GM11168 (cell line): Measurements from ENCODE around the gene PRSS37.
"Not testable (repeated sequence)": the region's sequence is repeated elsewhere in the genome, so short reads cannot be mapped to it uniquely, and the experiment has no call there.

ENCODE experiments used
- in situ Hi-C: fragments of 300-500 bp; cut with MboI; formaldehyde crosslinking; loops from one replicate; pipeline ENCODE4 v1.12.0; 2022; ENCODE audit warnings: low sequenced_read_pairs; ENCODE audit not compliant: unreplicated experiment

Gene PRSS37, protein sequence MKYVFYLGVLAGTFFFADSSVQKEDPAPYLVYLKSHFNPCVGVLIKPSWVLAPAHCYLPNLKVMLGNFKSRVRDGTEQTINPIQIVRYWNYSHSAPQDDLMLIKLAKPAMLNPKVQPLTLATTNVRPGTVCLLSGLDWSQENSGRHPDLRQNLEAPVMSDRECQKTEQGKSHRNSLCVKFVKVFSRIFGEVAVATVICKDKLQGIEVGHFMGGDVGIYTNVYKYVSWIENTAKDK

GRCh38 chr7:141841385-141841784 lies at the start of gene PRSS37:
PRSS37 (minus strand) TSS chr7:141841485; CDS start chr7:141841049, 436 bp downstream.
- in situ Hi-C loops: no loop called here

DNA sequence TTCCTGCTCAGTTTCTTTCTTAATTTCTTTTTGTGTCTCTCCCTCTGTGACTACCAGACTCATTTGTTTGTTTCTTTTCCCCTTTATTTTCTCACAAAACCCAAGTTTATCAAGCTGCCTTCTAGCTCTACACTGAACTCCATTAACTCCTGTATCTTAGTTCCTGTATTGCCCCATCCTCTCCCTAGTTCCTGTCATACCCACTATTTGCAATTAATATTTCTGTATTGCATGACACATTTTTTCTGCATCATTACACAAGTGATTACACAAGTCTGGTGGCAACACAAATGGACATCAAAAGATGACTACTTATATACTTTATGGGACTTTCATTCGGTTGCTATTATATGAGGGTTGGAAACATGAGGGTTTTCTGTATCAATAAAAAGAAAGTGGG lies 48.0 kb upstream of the PRSS37 start:
- in situ Hi-C loops: no loop called here

- in situ Hi-C loops: no loop called here
Measured at GRCh38 chr7:141884539-141885225, 43.4 kb upstream of the PRSS37 start.

DNA sequence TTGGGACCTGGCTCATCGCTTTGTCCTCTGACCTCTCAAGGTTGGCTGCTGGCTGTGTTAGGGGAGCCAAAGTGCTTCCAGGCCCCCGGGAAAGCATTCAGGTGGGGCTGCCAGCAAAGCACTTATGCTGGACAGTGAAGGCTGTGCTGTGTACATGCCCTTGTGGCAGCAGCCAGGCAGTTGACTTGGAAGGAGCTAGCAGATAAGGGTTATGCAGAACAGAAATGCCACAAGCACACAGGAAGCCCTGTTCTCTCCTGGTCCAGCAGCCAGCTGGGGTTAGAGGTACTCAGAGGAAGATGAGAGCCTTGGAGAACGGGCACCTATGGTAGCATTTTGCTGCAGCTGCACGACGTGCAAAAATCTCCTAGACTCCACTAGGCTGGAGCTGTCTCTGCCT lies 39.7 kb upstream of the PRSS37 start:
- in situ Hi-C loops: no loop called here

- in situ Hi-C loops: no loop called here
Measured at GRCh38 chr7:141877365-141877764, 36.1 kb upstream of the PRSS37 start.

DNA sequence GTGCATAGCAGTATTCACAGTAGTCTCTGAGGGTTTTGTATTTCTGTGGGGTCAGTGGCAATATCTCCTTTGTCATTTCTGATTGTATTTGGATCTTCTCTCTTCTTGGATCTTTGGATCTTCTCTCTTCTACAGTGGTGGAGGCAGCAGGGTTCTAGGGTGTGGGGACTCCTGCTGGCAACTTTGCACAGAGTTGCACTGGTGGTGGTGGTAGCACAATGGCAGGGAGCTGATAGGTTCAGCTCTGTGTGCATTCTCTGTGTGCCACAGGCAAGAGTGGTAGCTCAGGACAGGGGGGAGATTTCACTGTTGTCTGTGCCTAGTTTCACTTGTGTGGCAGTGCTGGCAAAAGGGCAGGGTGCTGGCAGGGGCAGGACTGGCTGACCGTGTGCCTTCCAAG lies 35.1 kb upstream of the PRSS37 start:
- in situ Hi-C loops: no loop called here

DNA sequence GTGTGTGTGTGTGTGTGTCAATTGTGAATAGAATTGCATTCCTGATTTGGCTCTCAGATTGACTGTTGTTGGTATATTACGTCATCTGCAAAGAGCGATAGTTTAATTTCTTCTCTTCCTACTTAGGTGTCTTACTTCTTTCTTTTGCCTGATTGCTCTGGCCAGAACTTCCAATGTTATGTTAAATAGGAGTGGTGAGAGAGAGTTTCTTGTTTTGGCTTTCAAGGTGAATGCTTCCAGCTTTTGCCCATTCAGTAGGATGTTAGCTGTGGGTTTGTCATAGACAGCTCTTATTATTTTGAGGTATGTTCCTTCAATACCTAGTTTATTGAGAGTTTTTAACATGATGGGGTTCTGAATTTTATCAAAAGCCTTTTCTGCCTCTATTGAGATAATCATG lies 34.2 kb upstream of the PRSS37 start:
- in situ Hi-C loops: no loop called here

DNA sequence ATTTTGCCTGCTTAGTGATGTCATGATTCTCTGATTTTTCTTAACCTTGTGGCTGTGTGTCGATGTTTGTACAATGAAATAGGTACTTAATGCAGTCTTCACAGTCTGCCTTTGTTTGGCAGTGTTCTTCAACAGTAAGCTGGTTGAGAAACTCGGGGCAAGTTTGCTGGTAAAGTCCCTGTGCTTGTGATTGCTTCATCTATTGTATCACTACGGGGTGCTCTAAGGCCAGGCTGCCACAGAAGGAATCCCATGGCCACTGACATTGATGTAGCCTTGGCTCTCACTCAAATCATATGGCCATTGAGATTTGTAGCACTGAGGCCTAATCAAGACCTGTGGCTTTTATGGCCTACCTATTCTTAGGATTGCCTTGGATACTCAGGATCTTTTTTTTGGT lies 33.5 kb upstream of the PRSS37 start:
- in situ Hi-C loops: no loop called here

GRCh38 chr7:141872931-141873330 lies 31.6 kb upstream of the PRSS37 start:
- in situ Hi-C loops: no loop called here

DNA sequence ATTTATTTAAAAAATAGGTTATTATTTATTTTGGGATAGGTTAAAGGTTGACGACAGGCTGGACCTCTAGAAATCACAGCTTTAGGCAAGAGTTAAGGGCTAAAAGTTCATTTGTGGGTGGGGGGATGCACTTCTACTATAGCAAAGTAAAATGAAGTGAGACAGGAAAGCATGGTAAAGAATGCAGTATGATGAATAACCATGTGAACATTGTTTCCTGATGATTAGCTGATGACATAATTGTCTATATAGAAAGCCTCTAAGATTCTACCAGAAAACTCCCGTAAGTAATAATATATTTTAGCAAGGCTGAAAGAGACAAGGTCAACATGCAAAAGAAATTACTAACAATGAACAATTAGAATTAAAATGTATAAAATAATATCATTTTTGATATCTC lies 25.7 kb upstream of the PRSS37 start:
- in situ Hi-C loops: no loop called here

- in situ Hi-C loops: no loop called here
Measured at GRCh38 chr7:141864765-141865447, 23.6 kb upstream of the PRSS37 start.

- in situ Hi-C loops: no loop called here
Measured at GRCh38 chr7:141860207-141860606, 18.9 kb upstream of the PRSS37 start.

DNA sequence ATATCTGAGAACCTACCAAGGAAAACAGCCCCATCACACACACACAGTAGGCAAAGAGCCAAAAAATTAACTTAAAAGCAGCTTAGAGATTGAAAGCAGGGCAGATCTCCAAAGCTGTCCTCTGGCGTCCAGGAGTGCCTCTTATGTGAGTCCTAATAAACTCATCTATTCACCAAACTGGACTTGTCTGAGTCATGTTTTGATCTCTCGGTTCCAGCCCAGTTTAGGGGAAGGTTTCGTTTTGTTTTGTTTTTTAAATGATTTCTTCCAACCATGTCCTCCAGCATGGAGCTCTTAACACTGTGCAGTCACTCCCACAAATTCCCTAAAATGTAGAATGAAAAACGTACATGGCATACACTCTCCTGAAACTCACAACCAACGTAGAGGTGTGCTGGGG lies 6.7 kb upstream of the PRSS37 start:
- in situ Hi-C loops: no loop called here

DNA sequence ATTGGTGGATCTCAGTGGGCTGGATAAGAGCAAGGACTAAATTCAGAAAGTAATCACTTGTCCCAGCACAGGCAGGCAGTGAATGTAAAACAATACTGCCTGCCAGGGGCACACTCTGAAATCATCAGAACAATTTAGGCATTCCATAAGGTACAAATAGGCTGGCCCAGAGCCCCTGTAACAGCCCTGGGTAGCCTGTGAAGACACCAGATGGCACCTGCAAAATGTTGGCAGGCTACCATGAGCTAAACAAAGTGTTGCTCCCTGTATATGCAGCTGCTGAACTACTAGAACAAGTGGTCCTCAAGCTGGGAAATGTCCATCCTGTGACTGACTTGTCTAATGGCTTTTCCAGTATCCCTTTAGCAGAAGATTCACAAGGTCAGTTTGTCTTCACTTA lies 3.0 kb upstream of the PRSS37 start:
- in situ Hi-C loops: no loop called here

GRCh38 chr7:141842904-141843303 lies 1.6 kb upstream of the PRSS37 start:
- in situ Hi-C loops: no loop called here

GRCh38 chr7:141840708-141841107 lies 577 bp downstream of the PRSS37 start:
- in situ Hi-C loops: no loop called here

- in situ Hi-C loops: no loop called here
Measured at GRCh38 chr7:141839256-141839655, 2.0 kb downstream of the PRSS37 start.

DNA sequence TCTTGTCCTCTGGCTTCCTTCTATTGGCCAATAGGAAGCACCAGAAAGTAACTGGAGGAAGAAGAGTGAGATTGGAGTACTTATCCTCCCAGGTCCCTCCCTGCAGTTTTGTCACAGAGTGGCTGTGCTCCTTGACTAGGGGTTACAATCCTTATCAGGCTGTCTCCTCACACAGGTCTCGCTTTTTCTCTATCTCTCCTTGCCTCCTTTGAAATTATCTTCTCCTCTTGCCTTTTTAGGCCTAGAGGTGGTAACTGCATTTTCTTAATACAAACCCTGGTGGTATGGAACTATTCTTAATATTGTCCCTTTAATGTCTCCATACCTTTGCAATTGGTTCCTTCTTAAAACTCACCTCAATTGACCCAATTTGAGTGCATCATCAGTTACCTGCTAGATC lies 2.7 kb downstream of the PRSS37 start:
- in situ Hi-C loops: no loop called here

DNA sequence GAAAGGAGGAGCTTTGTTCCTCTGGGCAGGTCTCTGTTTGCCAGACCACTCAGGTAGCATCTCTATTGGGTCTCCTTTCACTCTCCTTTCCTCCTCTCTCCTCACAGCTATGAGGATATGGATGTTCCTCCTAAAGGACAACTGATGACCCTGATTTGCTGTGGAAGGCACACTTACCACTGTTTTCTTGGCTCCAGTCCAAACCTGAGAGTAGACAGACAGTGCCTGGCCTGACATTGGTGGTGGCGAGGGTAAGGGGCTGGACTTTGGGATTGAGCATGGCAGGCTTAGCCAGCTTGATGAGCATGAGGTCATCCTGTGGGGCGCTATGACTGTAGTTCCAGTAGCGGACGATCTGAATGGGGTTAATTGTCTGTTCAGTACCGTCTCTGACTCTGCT lies 3.6 kb downstream of the PRSS37 start:
- in situ Hi-C loops: no loop called here

- in situ Hi-C loops: not testable (repeated sequence)
Measured at GRCh38 chr7:141822432-141822831, 18.9 kb downstream of the PRSS37 start.

GRCh38 chr7:141820067-141820466 lies 21.2 kb downstream of the PRSS37 start:
- in situ Hi-C loops: no loop called here

DNA sequence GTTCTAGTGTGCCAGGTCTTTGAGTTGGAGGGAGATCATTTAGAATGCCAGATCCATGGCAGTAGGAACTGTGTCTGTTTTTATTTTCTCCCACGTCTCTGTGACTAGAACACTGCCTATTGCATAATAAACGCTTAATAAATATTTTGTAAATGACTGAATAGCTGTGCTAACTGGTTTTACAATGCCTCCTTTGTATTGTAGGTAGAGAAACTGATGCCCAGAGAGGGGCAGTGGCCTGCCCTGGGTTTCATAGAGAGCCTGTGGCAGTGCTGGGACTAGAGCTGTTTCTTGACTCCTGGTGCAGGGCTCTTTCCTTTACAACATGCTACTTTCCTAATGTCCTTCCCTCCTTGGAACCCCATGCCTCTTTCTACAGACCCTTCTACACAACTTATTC lies 48.8 kb downstream of the PRSS37 start:
- in situ Hi-C loops: no loop called here
